K562 (cell line): ENCODE measurements around the gene PCED1B. TPM values are rescaled to one million over a fixed set of nuclear protein-coding genes. Genes with fewer than 3 reads are reported as not detected.

Experiments used
- BHLHE40 ChIP-seq: IDR thresholded peaks from 2 replicates; pipeline ENCODE4 v1.6.1; 2011; ENCODE audit warnings: low read length, improper control_type of control experiment
- BRF1 ChIP-seq: IDR thresholded peaks from 3 replicates; pipeline ENCODE4 v1.6.1; 2011; ENCODE audit warnings: borderline replicate concordance, mild to moderate bottlenecking; ENCODE audit not compliant: insufficient read length; ENCODE audit errors: extremely low read depth
- DIDO1 ChIP-seq: fragments of 450-650 bp; IDR thresholded peaks from 2 replicates; pipeline ENCODE4 v1.6.1; 2016; ENCODE audit warnings: low read depth, missing biosample characterization, missing genetic modification characterization
- EP400 ChIP-seq: fragments of 450-650 bp; IDR thresholded peaks from 2 replicates; pipeline ENCODE4 v1.6.1; 2017; ENCODE audit warnings: antibody characterized with exemption, mild to moderate bottlenecking, moderate library complexity
- EZH2 ChIP-seq: IDR thresholded peaks from 2 replicates; pipeline ENCODE4 v1.6.1; 2012; ENCODE audit warnings: low read depth, mild to moderate bottlenecking, inconsistent platforms, low read length, borderline replicate concordance
- HIVEP1 ChIP-seq: fragments of 250-450 bp; sonication (Bioruptor Pico); IDR thresholded peaks from 2 replicates; pipeline ENCODE4 v1.4.0; 2020; ENCODE audit warnings: mild to moderate bottlenecking
- IRF2 ChIP-seq: sonication (generic); formaldehyde crosslinking; IDR thresholded peaks from 2 replicates; pipeline ENCODE4 v1.8.1; 2022; ENCODE audit warnings: mild to moderate bottlenecking, missing genetic modification reagents
- MAZ ChIP-seq, 2 experiments: fragments of 450-650 bp in 1 of 2; sonication (generic) in 1 of 2; formaldehyde crosslinking; IDR thresholded peaks in 1 of 2; conservative IDR thresholded peaks in 1 of 2; 2 replicates each; pipeline versions ENCODE4 v1.4.0 to v1.5.0; 2020; ENCODE audit warnings: mild to moderate bottlenecking in 1 of 2, missing genetic modification reagents in 1 of 2
- MTF1 ChIP-seq: fragments of 250-450 bp; sonication (Bioruptor Pico); IDR thresholded peaks from 2 replicates; pipeline ENCODE4 v1.9.0; 2021; ENCODE audit warnings: moderate library complexity, mild to moderate bottlenecking, inconsistent platforms, borderline replicate concordance
- NCOA6 ChIP-seq: fragments of 450-650 bp; IDR thresholded peaks from 2 replicates; pipeline ENCODE4 v1.6.1; 2017; ENCODE audit warnings: mild to moderate bottlenecking
- NONO ChIP-seq, 2 experiments: fragments of 200-400 bp in 1 of 2; fragments of 450-650 bp in 1 of 2; formaldehyde crosslinking in 1 of 2; IDR thresholded peaks; 2 replicates each; pipeline ENCODE4 v1.6.1; 2017; ENCODE audit warnings: low read depth in 2 of 2, mild to moderate bottlenecking in 2 of 2, moderate library complexity in 2 of 2, low read length in 1 of 2
- PBX2 ChIP-seq, 2 experiments: IDR thresholded peaks in 1 of 2; conservative IDR thresholded peaks in 1 of 2; 2 replicates each; pipeline ENCODE4 v1.6.1; 2016; ENCODE audit warnings: low read depth in 2 of 2, mild to moderate bottlenecking in 1 of 2, missing compliant biosample characterization in 1 of 2, missing genetic modification characterization in 1 of 2, moderate library complexity in 1 of 2
- POLR3G ChIP-seq: IDR thresholded peaks from 2 replicates; pipeline ENCODE4 v1.6.1; 2011; ENCODE audit not compliant: insufficient read length, insufficient replicate concordance; ENCODE audit errors: extremely low read depth
- PURB ChIP-seq: sonication (generic); formaldehyde crosslinking; IDR thresholded peaks from 2 replicates; pipeline ENCODE4 v1.9.0; 2021; ENCODE audit warnings: low read depth, mild to moderate bottlenecking, missing genetic modification reagents
- TAF9B ChIP-seq: fragments of 450-650 bp; IDR thresholded peaks from 2 replicates; pipeline ENCODE4 v1.6.1; 2018; ENCODE audit warnings: mild to moderate bottlenecking; ENCODE audit not compliant: partially characterized antibody
- TEAD4 ChIP-seq, 2 experiments: sonication (generic) in 1 of 2; formaldehyde crosslinking in 1 of 2; IDR thresholded peaks; 2 replicates each; pipeline versions ENCODE4 v1.6.1 to v1.8.0; 2012 to 2022; ENCODE audit warnings: borderline replicate concordance in 1 of 2, inconsistent platforms in 1 of 2, low read length in 1 of 2, mild to moderate bottlenecking in 1 of 2, missing genetic modification reagents in 1 of 2
- U2AF2 ChIP-seq: fragments of 200-400 bp; formaldehyde crosslinking; optimal IDR thresholded peaks from 2 replicates; pipeline ENCODE3; 2017; ENCODE audit warnings: low read depth, mild to moderate bottlenecking, low read length
- ZNF12 ChIP-seq: sonication (generic); formaldehyde crosslinking; IDR thresholded peaks from 2 replicates; pipeline ENCODE4 v1.4.0; 2020; ENCODE audit warnings: mild to moderate bottlenecking, missing genetic modification reagents
- ZNF133 ChIP-seq: fragments of 250-450 bp; sonication (Bioruptor Pico); IDR thresholded peaks from 2 replicates; pipeline ENCODE4 v1.4.0; 2020; ENCODE audit warnings: mild to moderate bottlenecking
- ZNF134 ChIP-seq: fragments of 250-450 bp; sonication (Bioruptor Pico); conservative IDR thresholded peaks from 2 replicates; pipeline ENCODE4 v1.4.0; 2020
- ZNF165 ChIP-seq: fragments of 250-450 bp; sonication (Bioruptor Pico); IDR thresholded peaks from 2 replicates; pipeline ENCODE4 v1.4.0; 2020; ENCODE audit warnings: borderline replicate concordance
- ZNF24 ChIP-seq: fragments of 450-650 bp; IDR thresholded peaks from 2 replicates; pipeline ENCODE4 v1.6.1; 2016
- ZNF589 ChIP-seq: fragments of 200-800 bp; sonication (Bioruptor generic); IDR thresholded peaks from 2 replicates; pipeline ENCODE4 v1.6.1; 2016; ENCODE audit warnings: low read depth, missing genetic modification characterization, missing compliant biosample characterization
- ZNF79 ChIP-seq: fragments of 250-450 bp; sonication (Bioruptor Pico); IDR thresholded peaks from 2 replicates; pipeline ENCODE4 v1.4.0; 2020; ENCODE audit warnings: low read depth, mild to moderate bottlenecking, moderate library complexity
- polyA plus RNA-seq, 8 experiments: library from polyadenylated mRNA; depleted of rRNA in 4 of 8; stranded (reverse) in 5 of 8; unstranded in 3 of 8; fragments of >200 nt; fragmentation: Nextera tagmentation in 2 of 8; fragmentation: Illumina TruSeq in 1 of 8; extraction: Ambion mirVana in 2 of 8; extraction: Trizol in 1 of 8; gene quantifications; 2 replicates each; pipeline versions ENCODE4 v1.2.1 to v1.2.3, GENCODE V29; 2011 to 2014; ENCODE audit warnings: inconsistent platforms in 1 of 8, missing spikeins in 1 of 8
- total RNA-seq, 7 experiments: library from RNA; depleted of rRNA in 6 of 7; stranded (reverse); fragments of >200 nt in 6 of 7; fragmentation: Illumina TruSeq in 2 of 7; extraction: Trizol in 2 of 7; gene quantifications; 2 replicates each; pipeline versions ENCODE4 v1.2.1 to v1.2.3, GENCODE V29; 2011 to 2021; ENCODE audit warnings: low replicate concordance in 1 of 7
- TF ChIP-seq, protein P1 (sequence below), 2 experiments: fragments of 450-650 bp; conservative IDR thresholded peaks; 2 replicates each; pipeline ENCODE4 v1.6.1; 2017; ENCODE audit warnings: mild to moderate bottlenecking in 2 of 2, moderate library complexity in 2 of 2

PCED1B gene
- total and polyA plus RNA-seq, 9 of the 15 experiments (the other 6 are each of a cell fraction or from before 2014, with no cell fraction given): 1.2 to 9.3 (median 2.5) TPM

DNA sequence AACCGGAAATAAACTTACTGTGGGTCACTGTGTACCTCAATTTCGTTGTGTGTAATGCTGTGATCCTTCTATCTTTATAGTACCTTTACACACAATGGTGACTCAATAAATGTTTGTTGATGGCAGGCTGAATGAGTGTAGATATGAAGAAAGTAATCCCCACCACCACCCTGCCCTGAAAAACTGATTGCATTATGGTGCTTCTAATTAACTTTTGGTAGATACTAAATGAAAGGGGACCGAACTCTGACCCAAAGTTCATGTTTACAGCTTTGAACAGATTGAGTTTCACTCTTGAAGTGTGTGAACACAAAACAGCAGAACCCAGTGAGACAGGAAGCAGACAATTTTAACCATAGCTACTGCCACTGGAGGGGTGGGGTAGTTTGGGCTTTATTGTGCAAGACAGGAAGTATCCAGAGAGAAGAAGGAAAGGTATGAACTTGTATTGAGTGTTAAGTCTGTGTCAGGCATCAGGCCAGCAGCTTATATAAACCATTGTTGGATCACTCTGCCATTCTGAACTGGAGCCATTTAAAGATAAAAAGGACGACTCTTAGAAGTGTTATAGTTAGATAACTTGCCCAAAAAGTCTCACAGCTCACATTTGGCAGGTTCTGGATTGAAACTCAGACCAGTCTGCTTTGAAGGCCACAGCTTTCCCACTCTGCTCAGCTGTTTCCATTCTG, 197.3 kb downstream of the PCED1B start (continued):
- TF ChIP-seq EP400: 0 out of 2 replicates have a peak, but pooled peaks have one; percentile 17
- TF ChIP-seq NONO (IDR thresholded peaks at IDR 0.05; ENCODE audit: low read depth in 2 of 2, low read length in 1 of 2): no peak
- TF ChIP-seq BRF1: no peak
- TF ChIP-seq BHLHE40: no peak
- peak; percentile 72; the same call in 1 of the 2 replicates for TF ChIP-seq ZNF589 (CRISPR knock-in tag)
- TF ChIP-seq POLR3G: no peak
- no peak for TF ChIP-seq DIDO1 (tag)
- no peak for TF ChIP-seq ZNF12 (CRISPR knock-in tag)
- TF ChIP-seq NCOA6: no peak
- TF ChIP-seq ZNF133 (CRISPR knock-in tag): no peak
- TF ChIP-seq MTF1 (CRISPR knock-in tag): no peak
- no peak for TF ChIP-seq IRF2 (CRISPR knock-in tag)
- TF ChIP-seq, protein P1, sequence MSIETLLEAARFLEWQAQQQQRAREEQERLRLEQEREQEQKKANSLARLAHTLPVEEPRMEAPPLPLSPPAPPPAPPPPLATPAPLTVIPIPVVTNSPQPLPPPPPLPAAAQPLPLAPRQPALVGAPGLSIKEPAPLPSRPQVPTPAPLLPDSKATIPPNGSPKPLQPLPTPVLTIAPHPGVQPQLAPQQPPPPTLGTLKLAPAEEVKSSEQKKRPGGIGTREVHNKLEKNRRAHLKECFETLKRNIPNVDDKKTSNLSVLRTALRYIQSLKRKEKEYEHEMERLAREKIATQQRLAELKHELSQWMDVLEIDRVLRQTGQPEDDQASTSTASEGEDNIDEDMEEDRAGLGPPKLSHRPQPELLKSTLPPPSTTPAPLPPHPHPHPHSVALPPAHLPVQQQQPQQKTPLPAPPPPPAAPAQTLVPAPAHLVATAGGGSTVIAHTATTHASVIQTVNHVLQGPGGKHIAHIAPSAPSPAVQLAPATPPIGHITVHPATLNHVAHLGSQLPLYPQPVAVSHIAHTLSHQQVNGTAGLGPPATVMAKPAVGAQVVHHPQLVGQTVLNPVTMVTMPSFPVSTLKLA (conservative IDR thresholded peaks at IDR 0.05): peak in 1 of 2 experiments; percentile 22; a peak in 1 of 4 replicates
- TF ChIP-seq ZNF165 (CRISPR knock-in tag): no peak
- peak; percentile 26; the same call in 1 of the 2 replicates for TF ChIP-seq TEAD4 (IDR thresholded peaks at IDR 0.05; ENCODE audit: low read length)
- no peak for TF ChIP-seq TEAD4 (CRISPR knock-in tag; IDR thresholded peaks at IDR 0.05; ENCODE audit: borderline replicate concordance)
- 0 out of 2 replicates have a peak, but pooled peaks have one; percentile 18 for TF ChIP-seq ZNF134 (CRISPR knock-in tag)
- TF ChIP-seq PBX2 (CRISPR knock-in tag; IDR thresholded peaks at IDR 0.05; ENCODE audit: low read depth): no peak
- no peak for TF ChIP-seq PBX2 (tag; conservative IDR thresholded peaks at IDR 0.05; ENCODE audit: low read depth)
- TF ChIP-seq TAF9B: no peak
- no peak for TF ChIP-seq EZH2
- TF ChIP-seq PURB: no peak
- no peak for TF ChIP-seq ZNF24
- no peak for TF ChIP-seq MAZ (CRISPR knock-in tag; conservative IDR thresholded peaks at IDR 0.05 in 1 of 2, IDR thresholded peaks at IDR 0.05 in 1 of 2)
- TF ChIP-seq U2AF2: no peak
- TF ChIP-seq ZNF79 (CRISPR knock-in tag): no peak
- no peak for TF ChIP-seq HIVEP1 (CRISPR knock-in tag)
